Esophagus squamous epithelium (tissue), 5 donors: Measurements from ENCODE around the gene TMCC3. TPM values are rescaled to one million over a fixed set of nuclear protein-coding genes. Genes with fewer than 3 reads are reported as not detected.

ENCODE experiments used
- DNase-seq: peaks from one replicate; lab custom pipeline; 2025; lab: John Stamatoyannopoulos, UW
- H3K27ac ChIP-seq, 4 donors: fragments of 200-600 bp; sonication (generic); one replicate each; pipeline ENCODE4 v1.5.1; 2016 to 2019; ENCODE audit warnings: mild to moderate bottlenecking in 1 of 4
- H3K27me3 ChIP-seq, 4 donors: fragments of 200-600 bp; sonication (generic); 1 replicate in 3 of 4; 2 replicates in 1 of 4; pipeline versions ENCODE4 v1.5.1 to v1.6.0; 2017 to 2021; ENCODE audit warnings: antibody characterized with exemption in 1 of 4
- H3K36me3 ChIP-seq, 3 donors: fragments of 200-600 bp; sonication (generic); one replicate each; pipeline ENCODE4 v1.5.1; 2016 to 2019
- H3K4me1 ChIP-seq, 3 donors: fragments of 200-600 bp; sonication (generic); one replicate each; pipeline ENCODE4 v1.5.1; 2017 to 2019
- H3K4me3 ChIP-seq, 4 donors: fragments of 200-600 bp; sonication (generic); 1 replicate in 3 of 4; 2 replicates in 1 of 4; pipeline ENCODE4 v1.5.1; 2016 to 2019; ENCODE audit warnings: mild to moderate bottlenecking in 2 of 4, moderate library complexity in 1 of 4
- H3K9me3 ChIP-seq, 3 donors: fragments of 200-600 bp; sonication (generic); one replicate each; pipeline ENCODE4 v1.5.1; 2016 to 2019
- CTCF ChIP-seq, 6 experiments: fragments of 450-650 bp in 4 of 6; fragments of 200-600 bp in 2 of 6; sonication (generic) in 2 of 6; IDR thresholded peaks; one replicate each; pipeline ENCODE4 v1.5.1; 2016 to 2019; ENCODE audit warnings: antibody characterized with exemption in 6 of 6, mild to moderate bottlenecking in 4 of 6, moderate library complexity in 4 of 6
- POLR2A ChIP-seq, 4 donors: fragments of 450-650 bp; IDR thresholded peaks; one replicate each; pipeline ENCODE4 v1.6.1; 2017; ENCODE audit warnings: antibody characterized with exemption in 4 of 4, mild to moderate bottlenecking in 4 of 4, moderate library complexity in 3 of 4
- WGBS, 2 donors: methylation state at CpG; one replicate each; pipeline ENCODE4 v1.1.5; 2018; 5-methylcytosine and 5-hydroxymethylcytosine counted together
- intact Hi-C: fragments of 100-400 bp; cut with DNase I; formaldehyde crosslinking; loops from one replicate; pipeline ENCODE4 v1.15.0; 2022
- total RNA-seq, 4 donors: library from RNA; depleted of rRNA; stranded (reverse); fragments of >200 nt; gene quantifications; one replicate each; pipeline ENCODE4 v1.1.0, GENCODE V29; 2016
- donor health status: DM: yes; HTN: yes; CAD: no.

The TMCC3 gene
- total RNA-seq, 4 donors from 2014 or later, result 6.8 to 14.2 (median 10.5) TPM

GRCh38 chr12:94659346-94659930, 9.1 kb upstream of the TMCC3 start:
- 50 to 66% methylated on average over 3 of the region's 3 CpGs for WGBS, 2 donors
- no peak for DNase-seq
- intact Hi-C loops, result no loop called here
- no peaks in the 10 kb centered on the region for H3K36me3 ChIP-seq
- peaks cover 13 to 40% (median 15%) of the 10 kb centered on the region in 3 donors for H3K4me1 ChIP-seq
- H3K27ac ChIP-seq, result peak overlapping the region; percentile 36 to 75 (median 56)
- no peaks in the 10 kb centered on the region for H3K27me3 ChIP-seq
- TF ChIP-seq CTCF (IDR thresholded peaks at IDR 0.05) (no peak), POLR2A (IDR thresholded peaks at IDR 0.05) (no peak)
- H3K4me3 ChIP-seq, result no peak overlapping the region
- no peaks in the 10 kb centered on the region for H3K9me3 ChIP-seq

- Histone ChIP-seq H3K4me3 (no peak overlapping the region), H3K36me3 (no peaks in the 10 kb centered on the region), H3K4me1 (peaks cover 13 to 40% (median 15%) of the 10 kb centered on the region in 3 donors), H3K27ac (peak overlapping the region in 3 of 4 donors; percentile 49 to 75 (median 64)), H3K27me3 (no peaks in the 10 kb centered on the region), H3K9me3 (no peaks in the 10 kb centered on the region)
- intact Hi-C loops, result no loop called here
- no peak for DNase-seq
- no peak for TF ChIP-seq CTCF (IDR thresholded peaks at IDR 0.05)
- TF ChIP-seq POLR2A (IDR thresholded peaks at IDR 0.05), result no peak
- WGBS, 2 donors, result 0 to 19% methylated on average over 1 of the region's 1 CpG
Measured at GRCh38 chr12:94658931-94659330, 8.6 kb upstream of the TMCC3 start.

- no peak overlapping the region for H3K4me3 ChIP-seq
- intact Hi-C loops, result no loop called here
Measured at GRCh38 chr12:94656556-94656955, 6.2 kb upstream of the TMCC3 start.

GRCh38 chr12:94649349-94650142, 811 bp downstream of the TMCC3 start:
- Histone ChIP-seq H3K36me3 (no peaks in the 10 kb centered on the region), H3K4me1 (peaks cover 6 to 40% (median 8%) of the 10 kb centered on the region in 3 donors), H3K9me3 (no peaks in the 10 kb centered on the region), H3K4me3 (peak overlapping the region; percentile 67 to 94 (median 79)), H3K27me3 (no peaks in the 10 kb centered on the region), H3K27ac (peak overlapping the region; percentile 81 to 88 (median 84))
- 6% methylated on average over 7 to 8 of the region's 72 CpGs for WGBS, 2 donors
- TF ChIP-seq POLR2A (IDR thresholded peaks at IDR 0.05), result no peak
- TF ChIP-seq CTCF (IDR thresholded peaks at IDR 0.05), result peak in 5 of 6 experiments; percentile 42 to 62 (median 46)
- intact Hi-C loops, result no loop called here
- DNase-seq, result no peak

More at GRCh38 chr12:94656556-94656955, 6.2 kb upstream of the TMCC3 start:
- no peak for DNase-seq
- Histone ChIP-seq H3K27ac (peak overlapping the region in 2 of 4 donors; percentile 36 to 45), H3K36me3 (no peaks in the 10 kb centered on the region), H3K27me3 (no peaks in the 10 kb centered on the region), H3K9me3 (no peaks in the 10 kb centered on the region), H3K4me1 (peaks cover 13 to 35% (median 15%) of the 10 kb centered on the region in 3 donors)
- no peak for TF ChIP-seq CTCF (IDR thresholded peaks at IDR 0.05)
- TF ChIP-seq POLR2A (IDR thresholded peaks at IDR 0.05), result no peak
- 90 to 94% methylated on average over 4 of the region's 4 CpGs for whole genome bisulfite sequencing, 2 donors

GRCh38 chr12:94648578-94648977, 1.8 kb downstream of the TMCC3 start:
- Histone ChIP-seq H3K27me3 (no peaks in the 10 kb centered on the region), H3K9me3 (no peaks in the 10 kb centered on the region), H3K27ac (peak overlapping the region in 2 of 4 donors; percentile 81 to 88), H3K4me1 (peaks cover 8 to 49% (median 11%) of the 10 kb centered on the region in 3 donors), H3K36me3 (peaks cover 0 to 5% (median 0%) of the 10 kb centered on the region in 3 donors), H3K4me3 (peak overlapping the region; percentile 67 to 94 (median 79))
- intact Hi-C loops, result no loop called here
- TF ChIP-seq POLR2A (IDR thresholded peaks at IDR 0.05) (no peak), CTCF (IDR thresholded peaks at IDR 0.05) (no peak)
- WGBS, 2 donors, result 49 to 57% methylated on average over 4 of the region's 4 CpGs
- no peak for DNase-seq
